Measurements from ENCODE around the gene KCNN3. TPM values are rescaled to one million over a fixed set of nuclear protein-coding genes. Genes with fewer than 3 reads are reported as not detected.

Gene KCNN3
- total RNA-seq, 2 experiments from 2014 or later, result not detected

GRCh38 chr1:154794608-154795007, 75.5 kb downstream of the KCNN3 start:
- Mint-ChIP-seq H3K4me1 (ENCODE audit: low read depth) (peaks cover 33% of the 10 kb centered on the region), H3K9me3 (ENCODE audit: insufficient read depth) (no peaks in the 10 kb centered on the region), H3K27ac (no peak overlapping the region), H3K27me3 (ENCODE audit: low read depth) (peaks cover 17% of the 10 kb centered on the region), H3K4me3 (no peak overlapping the region), H3K36me3 (ENCODE audit: low read depth) (no peaks in the 10 kb centered on the region)
- POLR2A ChIA-PET, result no interaction called here
- CTCF ChIA-PET, result interaction anchor here (0.7 kb wide), 1 partner anchor 25 kb away, joined by 3 read pairs; no protein-coding TSS in a partner anchor
- no peak for DNase-seq
- no peak for ATAC-seq

GRCh38 chr1:154793685-154794084, 76.4 kb downstream of the KCNN3 start:
- Mint-ChIP-seq H3K4me1 (ENCODE audit: low read depth) (peaks cover 33% of the 10 kb centered on the region), H3K27ac (no peak overlapping the region)

GRCh38 chr1:154792899-154793298, 77.2 kb downstream of the KCNN3 start:
- H3K9me3 Mint-ChIP-seq (ENCODE audit: insufficient read depth), result no peaks in the 10 kb centered on the region
- H3K4me1 Mint-ChIP-seq (ENCODE audit: low read depth), result peaks cover 34% of the 10 kb centered on the region
- no peak for DNase-seq
- H3K27ac Mint-ChIP-seq, result no peak overlapping the region
- POLR2A ChIA-PET, result no interaction called here
- H3K4me3 Mint-ChIP-seq, result no peak overlapping the region
- peaks cover 17% of the 10 kb centered on the region for H3K27me3 Mint-ChIP-seq (ENCODE audit: low read depth)
- ATAC-seq, result no peak
- CTCF ChIA-PET, result interaction anchor here (2.1 to 3.9 kb wide), 2 partner anchors 10 to 32 kb away, joined by 12 to 35 read pairs; no protein-coding TSS in a partner anchor
- no peaks in the 10 kb centered on the region for H3K36me3 Mint-ChIP-seq (ENCODE audit: low read depth)

More at GRCh38 chr1:154793685-154794084, 76.4 kb downstream of the KCNN3 start:
- CTCF ChIA-PET, result interaction anchor here (3.9 kb wide), 1 partner anchor 33 kb away, joined by 35 read pairs; no protein-coding TSS in a partner anchor
- no peak for DNase-seq
- POLR2A ChIA-PET, result no interaction called here
- no peaks in the 10 kb centered on the region for H3K9me3 Mint-ChIP-seq (ENCODE audit: insufficient read depth)
- H3K4me3 Mint-ChIP-seq, result no peak overlapping the region
- ATAC-seq, result no peak
- no peaks in the 10 kb centered on the region for H3K36me3 Mint-ChIP-seq (ENCODE audit: low read depth)
- H3K27me3 Mint-ChIP-seq (ENCODE audit: low read depth), result peaks cover 17% of the 10 kb centered on the region

GRCh38 chr1:154791292-154792166, 78.6 kb downstream of the KCNN3 start:
- Mint-ChIP-seq H3K36me3 (ENCODE audit: low read depth) (no peaks in the 10 kb centered on the region), H3K4me1 (ENCODE audit: low read depth) (peaks cover 35% of the 10 kb centered on the region), H3K27ac (peak overlapping the region; percentile 89), H3K27me3 (ENCODE audit: low read depth) (peaks cover 17% of the 10 kb centered on the region), H3K4me3 (peak overlapping the region; percentile 52), H3K9me3 (ENCODE audit: insufficient read depth) (no peaks in the 10 kb centered on the region)
- DNase-seq, result peak; percentile 93
- ChIA-PET POLR2A (interaction anchor here (0.6 to 1.1 kb wide), 3 partner anchors 9 to 32 kb away, joined by 3 to 4 read pairs (median 3); no protein-coding TSS in a partner anchor), CTCF (interaction anchor here (0.6 to 3.9 kb wide), 41 partner anchors 10 to 382 kb away, joined by 3 to 35 read pairs (median 4); partner anchors contain the start of genes KCNN3 and KRTCAP2)
- peak; percentile 98 for ATAC-seq

- Mint-ChIP-seq H3K4me1 (ENCODE audit: low read depth) (peaks cover 57% of the 10 kb centered on the region), H3K9me3 (ENCODE audit: insufficient read depth) (no peaks in the 10 kb centered on the region), H3K27ac (no peak overlapping the region), H3K4me3 (no peak overlapping the region), H3K36me3 (ENCODE audit: low read depth) (no peaks in the 10 kb centered on the region), H3K27me3 (ENCODE audit: low read depth) (peaks cover 7% of the 10 kb centered on the region)
- ATAC-seq (no peak), DNase-seq (no peak)
- ChIA-PET POLR2A (no interaction called here), CTCF (interaction anchor here (0.8 to 2.5 kb wide), 3 partner anchors 28 to 102 kb away, joined by 3 to 10 read pairs (median 4); no protein-coding TSS in a partner anchor)
Observed at GRCh38 chr1:154788886-154789285, 81.2 kb downstream of the KCNN3 start.

GRCh38 chr1:154788110-154788870, 81.8 kb downstream of the KCNN3 start:
- DNase-seq (no peak), ATAC-seq (no peak)
- ChIA-PET CTCF (interaction anchor here (1.2 to 2.5 kb wide), 2 partner anchors 28 to 89 kb away, joined by 4 to 10 read pairs; no protein-coding TSS in a partner anchor), POLR2A (no interaction called here)
- H3K4me3 Mint-ChIP-seq, result no peak overlapping the region
- peaks cover 61% of the 10 kb centered on the region for H3K4me1 Mint-ChIP-seq (ENCODE audit: low read depth)
- H3K27me3 Mint-ChIP-seq (ENCODE audit: low read depth), result peaks cover 4% of the 10 kb centered on the region
- H3K36me3 Mint-ChIP-seq (ENCODE audit: low read depth), result no peaks in the 10 kb centered on the region
- H3K9me3 Mint-ChIP-seq (ENCODE audit: insufficient read depth), result no peaks in the 10 kb centered on the region
- H3K27ac Mint-ChIP-seq, result no peak overlapping the region

- Mint-ChIP-seq H3K4me3 (no peak overlapping the region), H3K4me1 (ENCODE audit: low read depth) (peaks cover 52% of the 10 kb centered on the region), H3K36me3 (ENCODE audit: low read depth) (no peaks in the 10 kb centered on the region), H3K27me3 (ENCODE audit: low read depth) (no peaks in the 10 kb centered on the region), H3K9me3 (ENCODE audit: insufficient read depth) (no peaks in the 10 kb centered on the region), H3K27ac (peak overlapping the region; percentile 61)
- no peak for DNase-seq
- ChIA-PET POLR2A (interaction anchor here (1.3 kb wide), 1 partner anchor 18 kb away, joined by 3 read pairs; no protein-coding TSS in a partner anchor), CTCF (interaction anchor here (1.2 kb wide), 1 partner anchor 26 kb away, joined by 4 read pairs; no protein-coding TSS in a partner anchor)
- ATAC-seq, result no peak
Observed at GRCh38 chr1:154786804-154787570, 83.1 kb downstream of the KCNN3 start.

- DNase-seq (peak; percentile 68), ATAC-seq (peak; percentile 87)
- Mint-ChIP-seq H3K9me3 (ENCODE audit: insufficient read depth) (no peaks in the 10 kb centered on the region), H3K27me3 (ENCODE audit: low read depth) (no peaks in the 10 kb centered on the region), H3K4me3 (peak overlapping the region; percentile 2), H3K4me1 (ENCODE audit: low read depth) (peaks cover 34% of the 10 kb centered on the region), H3K27ac (peak overlapping the region; percentile 80), H3K36me3 (ENCODE audit: low read depth) (no peaks in the 10 kb centered on the region)
- ChIA-PET POLR2A (interaction anchor here (0.6 to 1.4 kb wide), 3 partner anchors 13 to 565 kb away, joined by 3 read pairs; partner anchors contain the start of gene UBAP2L), CTCF (interaction anchor here (0.6 to 1.6 kb wide), 3 partner anchors 9 to 116 kb away, joined by 3 to 6 read pairs (median 4); no protein-coding TSS in a partner anchor)
Observed at GRCh38 chr1:154784924-154785531, 85.1 kb downstream of the KCNN3 start.

GRCh38 chr1:154784416-154784815, 85.7 kb downstream of the KCNN3 start:
- CTCF ChIA-PET, result interaction anchor here (0.6 to 1.6 kb wide), 5 partner anchors 15 to 225 kb away, joined by 3 to 6 read pairs (median 3); no protein-coding TSS in a partner anchor
- Mint-ChIP-seq H3K27me3 (ENCODE audit: low read depth) (no peaks in the 10 kb centered on the region), H3K4me1 (ENCODE audit: low read depth) (peaks cover 34% of the 10 kb centered on the region), H3K4me3 (peak overlapping the region; percentile 2), H3K9me3 (ENCODE audit: insufficient read depth) (no peaks in the 10 kb centered on the region), H3K27ac (peak overlapping the region; percentile 80), H3K36me3 (ENCODE audit: low read depth) (peaks cover under 1% of the 10 kb centered on the region)
- POLR2A ChIA-PET, result interaction anchor here (1.4 kb wide), 1 partner anchor 33 kb away, joined by 3 read pairs; no protein-coding TSS in a partner anchor
- DNase-seq (no peak), ATAC-seq (peak; percentile 13)

- no peaks in the 10 kb centered on the region for H3K9me3 Mint-ChIP-seq (ENCODE audit: insufficient read depth)
- H3K27me3 Mint-ChIP-seq (ENCODE audit: low read depth), result no peaks in the 10 kb centered on the region
- ChIA-PET CTCF (interaction anchor here (0.7 to 1.6 kb wide), 4 partner anchors 36 to 224 kb away, joined by 3 to 6 read pairs (median 3); no protein-coding TSS in a partner anchor), POLR2A (no interaction called here)
- no peak for ATAC-seq
- no peak for DNase-seq
- H3K4me1 Mint-ChIP-seq (ENCODE audit: low read depth), result peaks cover 34% of the 10 kb centered on the region
- H3K36me3 Mint-ChIP-seq (ENCODE audit: low read depth), result peaks cover 3% of the 10 kb centered on the region
- H3K27ac Mint-ChIP-seq, result peak overlapping the region; percentile 80
- H3K4me3 Mint-ChIP-seq, result no peak overlapping the region
Observed at GRCh38 chr1:154783976-154784375, 86.1 kb downstream of the KCNN3 start.

All from activated CD8-positive, alpha-beta T cell treated with anti-CD3 and anti-CD28 coated beads, Interleukin-2, amount 10 ng/mL, durations not matched to agents 7 days and 5 days (primary cell).